GM19043 (cell line): Measurements from ENCODE around the gene TFDP1.

Source experiments
- ATAC-seq: cut with Tn5 transposase; IDR thresholded peaks from one replicate; pipeline ENCODE4 v1.9.1; 2021; ENCODE audit warnings: low read depth; ENCODE audit not compliant: unreplicated experiment

Gene TFDP1

DNA sequence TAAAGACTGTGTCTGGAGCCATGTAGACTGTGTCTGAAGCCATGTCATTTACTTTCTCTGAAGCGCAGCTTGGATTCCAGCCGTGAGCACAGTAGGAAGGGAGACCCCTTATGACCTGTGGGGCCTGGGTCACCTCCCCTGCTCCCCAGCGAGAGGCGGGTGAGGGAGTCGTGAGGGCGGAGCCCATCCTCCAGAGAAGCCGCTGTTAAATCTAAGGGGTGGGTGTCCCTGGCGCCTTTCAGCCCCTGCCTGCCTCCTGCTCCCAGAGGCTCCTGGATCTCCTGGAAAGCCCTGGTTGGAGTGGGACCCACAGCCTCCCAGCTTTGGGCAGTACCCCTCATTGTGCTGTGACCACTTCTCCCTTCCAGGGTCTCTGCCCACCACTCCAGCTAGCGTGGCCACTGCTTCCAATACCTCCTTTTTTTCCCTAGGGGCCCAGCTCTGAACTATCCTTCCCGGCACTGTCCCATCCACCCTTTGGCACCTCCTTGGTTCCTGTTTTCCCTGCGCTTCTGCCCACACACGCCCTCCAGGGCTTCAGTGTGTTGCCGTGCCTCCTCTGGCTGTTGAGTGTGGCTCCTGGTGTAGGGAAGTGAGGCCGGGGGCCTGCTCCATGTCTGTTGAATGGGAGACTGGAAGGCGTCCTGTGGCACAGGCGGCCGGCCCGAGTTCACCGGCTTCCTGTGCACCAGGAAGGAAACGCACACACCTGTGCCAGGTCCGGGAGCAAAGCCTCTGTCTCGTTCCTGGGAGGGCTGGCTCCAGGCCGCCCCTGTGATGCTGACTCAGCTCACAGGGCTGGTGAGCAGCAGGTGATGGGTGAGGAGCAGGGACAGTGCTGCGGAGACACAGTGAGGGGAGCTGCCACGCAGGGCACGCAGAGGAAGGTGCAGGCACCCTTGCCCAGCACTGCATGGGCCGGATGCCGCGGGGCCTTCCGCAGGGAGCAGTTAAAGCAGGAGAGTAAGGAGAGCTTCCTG is 44.0 kb downstream of the TFDP1 start:
- no peak for ATAC-seq

DNA sequence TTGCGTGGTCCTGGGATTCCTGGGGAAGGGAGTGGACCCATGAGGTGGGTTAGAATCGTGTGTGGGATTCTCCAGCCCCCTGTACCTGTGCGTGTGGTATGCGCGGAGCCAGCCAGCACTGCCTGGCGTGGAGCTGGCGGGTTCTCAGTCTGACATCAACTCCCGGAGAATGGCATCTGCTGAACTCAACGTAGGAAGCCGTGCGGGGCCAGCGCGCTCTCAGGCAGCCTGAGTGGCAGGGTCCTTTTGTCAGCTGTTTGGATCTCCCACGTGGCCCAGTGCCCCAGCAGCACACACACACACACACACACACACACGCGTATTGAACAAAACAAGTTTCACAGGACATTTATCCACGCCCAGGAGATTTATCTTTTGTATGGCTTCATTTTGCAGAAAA is 45.3 kb downstream of the TFDP1 start:
- ATAC-seq: no peak

DNA sequence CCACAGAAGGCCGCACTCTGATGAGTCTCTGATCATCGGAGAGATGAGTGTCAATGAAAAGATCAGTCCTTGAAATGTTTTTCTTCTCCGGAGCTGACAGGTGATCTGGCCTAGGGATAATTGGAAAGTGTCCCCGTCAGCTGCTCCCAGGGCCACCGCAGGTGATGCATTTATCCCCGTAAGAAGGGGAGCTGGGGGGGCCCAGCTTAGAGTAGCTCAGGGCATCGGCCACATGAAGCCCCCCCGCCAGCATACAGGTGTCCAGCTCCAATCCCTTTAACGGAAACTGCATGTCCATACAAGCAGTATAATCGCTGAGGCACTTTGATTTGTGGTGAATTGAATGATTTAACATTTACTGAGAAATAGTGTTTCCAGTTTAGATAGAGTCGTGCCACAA is 45.7 kb downstream of the TFDP1 start:
- ATAC-seq: no peak

DNA sequence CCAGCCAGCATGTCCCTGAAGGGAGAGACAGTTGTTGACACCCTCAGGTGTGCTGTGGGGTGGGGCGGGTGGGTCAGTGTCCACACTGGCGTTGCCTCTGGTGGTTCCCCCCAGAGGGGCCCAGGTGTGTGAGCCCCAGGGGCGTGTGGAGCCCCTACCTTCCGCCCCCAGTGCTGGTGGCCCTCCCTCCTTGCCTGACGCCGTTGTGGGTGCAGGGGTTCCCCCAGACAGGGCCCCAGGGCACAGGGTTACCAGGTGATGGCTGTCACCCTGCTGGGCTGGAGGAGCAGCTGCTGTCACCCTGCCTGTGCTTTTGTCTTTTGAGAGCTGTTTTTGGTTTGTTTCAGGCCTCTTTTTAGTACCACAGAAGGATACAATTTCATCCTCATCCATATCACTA is 46.3 kb downstream of the TFDP1 start:
- ATAC-seq: no peak

DNA sequence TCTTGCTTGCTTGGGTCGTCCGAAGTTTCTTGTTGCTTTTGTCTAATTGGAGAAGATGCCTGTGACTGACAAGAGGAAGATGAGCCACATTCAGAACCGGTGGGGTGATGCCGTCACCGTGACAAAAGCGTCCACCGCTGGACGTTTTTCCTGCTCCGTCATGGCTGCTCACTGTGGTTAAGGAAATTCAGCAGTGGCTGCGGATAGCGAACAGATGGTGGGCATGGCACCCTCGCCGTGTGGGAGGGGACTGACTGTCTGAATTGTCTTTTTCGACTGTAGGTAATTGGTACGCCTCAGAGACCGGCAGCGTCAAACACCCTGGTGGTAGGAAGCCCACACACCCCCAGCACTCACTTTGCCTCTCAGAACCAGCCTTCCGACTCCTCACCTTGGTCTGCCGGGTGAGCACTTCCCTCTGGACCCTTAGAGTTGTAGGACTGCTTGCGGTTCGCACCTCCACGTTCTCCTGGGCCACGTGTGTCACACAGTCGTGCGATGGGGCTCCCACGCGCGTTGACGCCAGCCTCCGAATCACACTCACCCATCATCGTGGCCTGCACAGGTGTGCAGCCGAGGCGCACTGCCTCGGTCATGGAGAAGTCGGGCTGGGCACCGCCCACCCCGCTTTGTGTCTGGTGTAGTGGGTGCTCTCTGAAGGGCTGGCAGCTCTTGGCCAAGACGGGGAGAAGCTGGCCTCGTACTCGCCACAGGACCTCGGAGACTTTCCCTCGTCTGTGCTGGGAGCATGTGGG is 47.0 kb downstream of the TFDP1 start:
- ATAC-seq: no peak

DNA sequence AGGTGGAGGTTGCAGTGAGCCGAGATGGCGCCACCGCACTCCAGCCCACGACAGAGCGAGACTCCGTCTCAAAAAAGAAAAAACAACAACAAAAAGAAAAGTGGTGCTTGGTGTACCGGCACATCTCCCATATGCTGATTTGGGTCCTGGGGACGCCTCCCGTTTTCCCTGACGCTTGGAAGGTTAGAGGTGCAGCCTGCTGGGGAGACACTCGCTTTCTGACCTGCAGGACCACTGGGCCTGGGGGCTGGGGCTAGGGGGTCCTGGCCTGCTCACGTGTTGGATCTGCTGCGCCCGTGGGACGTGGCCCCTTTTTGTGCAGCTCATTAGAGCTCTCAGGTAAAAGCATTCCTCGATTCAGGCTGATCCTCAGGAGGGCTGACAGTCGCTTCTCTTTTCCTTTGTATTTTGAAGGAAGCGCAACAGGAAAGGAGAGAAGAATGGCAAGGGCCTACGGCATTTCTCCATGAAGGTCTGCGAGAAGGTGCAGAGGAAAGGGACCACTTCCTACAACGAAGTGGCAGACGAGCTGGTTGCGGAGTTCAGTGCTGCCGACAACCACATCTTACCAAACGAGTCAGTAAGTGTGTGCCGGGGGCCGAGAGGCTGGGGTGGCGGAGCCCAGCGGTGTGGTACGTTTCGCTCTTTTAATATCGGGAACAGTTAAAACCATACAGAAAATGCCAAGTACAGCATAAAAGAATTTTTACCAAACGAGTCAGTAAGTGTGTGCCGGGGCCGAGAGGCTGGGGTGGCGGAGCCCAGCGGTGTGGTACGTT is 48.3 kb downstream of the TFDP1 start:
- ATAC-seq: no peak

DNA sequence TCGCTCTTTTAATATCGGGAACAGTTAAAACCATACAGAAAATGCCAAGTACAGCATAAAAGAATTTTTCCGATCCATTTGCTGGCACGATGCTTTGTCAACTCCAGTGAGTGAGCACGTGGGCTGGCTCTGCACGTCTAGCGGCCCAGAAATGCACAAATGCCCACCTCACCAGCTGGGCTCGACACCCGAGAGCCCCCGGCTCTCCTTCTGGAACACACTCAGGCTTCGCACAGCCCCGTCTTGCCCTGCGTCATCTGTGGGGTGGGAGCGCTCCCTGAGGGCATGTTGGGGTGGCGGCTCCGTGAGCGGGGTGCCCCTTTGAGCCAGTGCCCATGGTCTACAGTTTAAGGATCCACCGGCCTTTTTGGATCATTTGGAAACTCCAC is 48.9 kb downstream of the TFDP1 start:
- ATAC-seq: no peak

DNA sequence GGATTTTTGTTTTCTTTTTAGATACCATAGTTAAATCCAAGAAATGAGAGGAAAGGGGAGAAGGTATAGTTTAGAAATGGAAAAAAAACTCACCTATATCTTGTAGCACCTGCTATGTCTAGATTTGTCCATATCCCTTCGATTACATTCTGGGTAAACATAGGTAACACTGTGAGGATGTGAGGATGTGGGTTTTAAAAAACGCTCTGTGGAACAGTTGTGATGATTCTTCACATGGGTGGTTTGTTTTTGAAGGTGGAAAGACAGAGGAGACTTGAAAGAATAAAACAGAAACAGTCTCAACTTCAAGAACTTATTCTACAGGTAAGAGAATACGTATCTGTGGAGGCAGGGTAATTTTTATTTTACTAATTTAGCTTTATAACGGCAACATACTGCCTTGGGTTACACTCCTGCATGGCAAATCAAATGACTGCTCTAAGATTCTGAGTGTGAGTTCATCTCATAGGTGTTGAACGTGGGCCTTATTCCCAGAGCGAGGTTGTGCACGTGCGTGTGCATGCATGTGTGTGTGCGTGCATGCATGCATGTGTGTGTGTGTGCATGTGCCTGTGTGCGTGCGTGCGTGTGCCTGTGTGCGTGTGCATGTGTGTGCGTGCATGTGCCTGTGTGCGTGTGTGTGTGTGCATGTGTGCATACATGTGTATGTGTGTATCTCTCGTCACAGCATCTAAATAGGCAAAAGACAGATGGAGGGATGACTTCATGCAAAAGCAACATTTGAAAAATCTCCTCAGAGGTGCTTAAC is 49.9 kb downstream of the TFDP1 start:
- no peak for ATAC-seq

DNA sequence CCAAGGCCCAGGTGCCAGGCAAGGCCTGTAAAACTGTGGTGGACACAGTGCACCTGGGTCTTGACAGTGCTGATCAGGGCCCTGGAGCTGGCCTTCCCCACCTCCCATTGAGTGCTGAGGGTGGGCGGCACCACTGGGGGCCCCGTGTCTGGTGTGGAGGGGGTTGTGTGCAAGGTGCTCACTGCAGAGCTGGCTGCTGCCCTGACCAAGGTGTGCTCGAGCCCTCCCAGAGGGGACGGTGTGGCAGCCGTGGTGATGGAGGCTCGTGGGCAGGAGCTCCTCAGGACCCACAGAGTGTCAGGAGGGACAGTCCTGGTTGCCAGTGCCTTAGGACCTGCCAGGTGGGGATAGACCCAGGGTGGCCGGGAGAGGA is 50.5 kb downstream of the TFDP1 start:
- no peak for ATAC-seq

DNA sequence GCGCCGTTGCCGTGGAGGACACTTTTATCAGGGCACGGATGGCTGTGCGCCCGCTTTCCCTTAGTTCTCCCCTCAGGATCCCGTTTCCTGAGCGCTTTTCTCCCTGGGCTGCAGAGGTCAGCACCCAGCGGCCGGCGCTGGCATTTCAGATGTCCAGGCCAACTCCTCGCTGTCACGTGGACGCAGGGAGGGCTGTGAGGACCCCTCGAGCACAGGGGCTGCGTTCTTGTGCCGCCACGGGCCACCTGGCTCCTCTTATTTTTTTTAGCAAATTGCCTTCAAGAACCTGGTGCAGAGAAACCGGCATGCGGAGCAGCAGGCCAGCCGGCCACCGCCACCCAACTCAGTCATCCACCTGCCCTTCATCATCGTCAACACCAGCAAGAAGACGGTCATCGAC is 51.2 kb downstream of the TFDP1 start:
- no peak for ATAC-seq

DNA sequence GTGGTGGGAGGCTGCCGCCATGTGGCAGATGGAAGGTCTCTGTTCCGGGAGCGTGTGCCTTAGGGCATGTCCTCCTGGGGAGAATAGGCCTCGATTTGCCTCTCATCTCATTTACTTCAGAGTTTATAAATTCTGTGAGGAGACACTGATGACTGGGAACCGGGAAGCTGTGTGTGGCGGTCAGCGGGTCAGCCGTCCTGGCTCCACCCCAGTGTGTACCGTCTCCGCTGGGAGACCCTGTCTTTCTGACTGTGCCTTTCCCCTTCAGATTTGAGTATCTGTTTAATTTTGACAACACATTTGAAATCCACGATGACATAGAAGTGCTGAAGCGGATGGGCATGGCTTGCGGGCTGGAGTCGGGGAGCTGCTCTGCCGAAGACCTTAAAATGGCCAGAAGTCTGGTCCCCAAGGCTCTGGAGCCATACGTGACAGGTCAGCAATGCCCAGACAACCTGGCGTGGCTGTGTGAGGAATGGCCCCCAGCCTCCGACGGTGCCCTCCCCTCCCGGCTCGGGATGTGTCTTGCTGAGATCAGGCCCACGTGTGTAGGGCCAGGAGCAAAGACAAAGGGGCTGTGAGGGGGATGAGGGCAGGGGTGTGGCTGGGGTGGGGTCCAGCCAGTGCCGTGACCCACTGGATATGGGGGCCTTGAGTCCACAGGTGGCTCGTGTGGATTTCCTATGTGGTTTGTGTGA is 51.9 kb downstream of the TFDP1 start:
- ATAC-seq: no peak

DNA sequence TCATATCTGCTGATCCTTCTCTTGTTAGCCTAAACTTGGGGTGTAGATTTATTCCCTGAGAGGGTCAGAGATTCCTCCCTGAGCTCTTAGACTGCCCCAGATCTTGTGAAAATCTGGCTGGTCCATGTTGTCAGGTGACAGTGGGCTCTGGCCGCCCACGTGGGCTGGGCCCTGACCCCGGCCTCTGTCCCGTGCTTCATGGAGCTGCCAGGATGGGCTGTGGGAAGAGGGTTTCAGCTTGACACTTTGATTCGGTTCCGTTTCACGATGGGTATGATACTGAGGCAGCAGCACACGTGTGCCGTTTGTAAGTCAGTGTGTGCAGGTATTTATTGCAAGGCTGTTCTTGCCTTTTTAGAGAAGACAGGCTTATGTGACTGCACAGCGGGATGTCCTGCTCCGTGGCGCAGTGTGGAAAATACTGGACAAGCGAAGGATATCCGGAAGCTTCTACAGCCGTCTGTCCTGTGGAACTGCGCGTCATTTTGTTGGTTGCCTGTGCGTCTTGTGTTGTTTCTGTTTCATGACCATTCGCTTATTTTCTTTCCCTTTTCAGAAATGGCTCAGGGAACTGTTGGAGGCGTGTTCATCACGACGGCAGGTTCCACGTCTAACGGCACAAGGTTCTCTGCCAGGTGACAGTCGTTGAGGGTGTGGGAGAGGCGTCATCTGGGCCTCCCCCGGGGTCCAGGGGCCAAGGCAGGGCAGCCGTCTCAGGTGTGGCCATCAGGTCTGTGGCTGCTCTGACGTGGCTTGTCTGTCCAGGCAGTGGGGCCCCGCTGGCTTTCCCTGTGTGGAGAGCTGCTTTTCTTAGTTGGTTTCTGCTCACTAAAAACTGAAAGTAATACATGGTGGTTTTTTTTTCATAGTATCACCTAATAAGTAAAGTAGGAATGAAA is 53.0 kb downstream of the TFDP1 start:
- no peak for ATAC-seq

DNA sequence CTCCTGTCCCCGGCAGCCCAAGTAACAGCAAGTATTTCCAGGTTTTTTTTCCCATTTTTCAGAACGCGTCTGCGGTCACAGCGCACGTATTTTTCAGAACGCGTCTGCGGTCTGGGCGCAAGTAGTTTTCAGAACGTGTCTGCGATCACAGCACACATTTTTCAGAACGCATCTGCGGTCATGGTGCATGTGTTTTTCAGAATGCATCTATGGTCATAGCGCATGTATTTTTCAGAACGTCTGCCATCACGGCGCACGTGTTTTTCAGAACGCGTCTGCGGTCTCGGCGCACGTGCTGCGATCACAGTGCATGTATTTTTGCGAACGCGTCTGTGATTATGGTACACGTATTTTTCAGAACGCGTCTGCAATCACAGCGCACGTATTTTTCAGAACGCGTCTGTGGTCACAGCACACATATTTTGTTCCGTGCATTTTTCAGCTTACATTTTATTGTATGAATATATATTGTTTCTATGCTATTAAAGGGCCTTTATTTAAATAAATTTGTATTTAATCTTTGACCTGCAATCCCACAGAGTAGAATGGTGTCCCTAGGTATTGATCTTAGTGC is 53.7 kb downstream of the TFDP1 start:
- no peak for ATAC-seq

DNA sequence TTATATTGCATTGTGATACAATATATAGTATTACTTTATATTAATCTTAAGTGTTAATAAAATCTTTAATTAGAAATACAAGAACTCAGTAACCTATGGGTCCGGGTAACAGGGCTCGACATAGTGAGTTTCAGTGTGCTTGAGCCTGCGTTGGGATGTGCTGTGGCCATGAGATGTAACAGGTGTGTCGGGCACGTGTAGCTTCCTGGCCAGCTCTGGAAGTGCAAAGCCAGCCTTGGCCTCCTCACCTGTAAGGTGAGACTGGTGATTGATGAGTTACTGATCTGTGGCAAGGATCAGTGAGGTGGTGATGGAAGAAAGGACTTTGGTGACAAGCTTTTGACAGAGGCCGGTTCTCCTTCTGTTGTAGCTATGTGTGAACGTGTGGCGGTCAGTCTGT is 54.3 kb downstream of the TFDP1 start:
- ATAC-seq: no peak

DNA sequence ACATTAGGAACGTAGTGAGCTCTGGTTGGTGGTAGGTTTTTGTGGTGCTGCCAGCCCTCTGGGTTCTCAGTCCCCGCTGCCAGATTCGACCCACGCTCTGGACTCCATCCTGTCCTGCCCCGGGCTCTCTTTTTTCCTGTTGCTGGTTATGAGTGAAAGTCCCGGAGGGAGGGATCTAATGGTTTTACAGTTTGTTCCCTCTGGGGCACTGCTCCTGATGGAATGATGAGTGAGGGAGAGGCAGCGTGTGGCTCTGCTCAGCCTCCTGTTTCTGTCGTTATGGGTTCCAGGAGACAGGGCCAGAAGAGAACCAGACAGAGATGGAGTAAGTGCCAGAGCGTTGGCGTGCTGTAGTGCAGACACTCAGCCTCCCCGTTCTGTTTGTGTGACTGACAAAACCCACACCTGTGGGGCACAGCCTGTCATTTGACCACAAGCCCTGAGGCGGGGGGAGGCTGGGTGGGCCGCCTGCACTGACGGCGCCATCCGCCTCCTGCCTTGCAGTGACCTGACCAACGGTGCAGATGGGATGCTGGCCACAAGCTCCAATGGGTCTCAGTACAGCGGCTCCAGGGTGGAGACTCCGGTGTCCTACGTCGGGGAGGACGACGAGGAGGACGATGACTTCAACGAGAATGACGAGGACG is 55.2 kb downstream of the TFDP1 start:
- ATAC-seq: no peak

DNA sequence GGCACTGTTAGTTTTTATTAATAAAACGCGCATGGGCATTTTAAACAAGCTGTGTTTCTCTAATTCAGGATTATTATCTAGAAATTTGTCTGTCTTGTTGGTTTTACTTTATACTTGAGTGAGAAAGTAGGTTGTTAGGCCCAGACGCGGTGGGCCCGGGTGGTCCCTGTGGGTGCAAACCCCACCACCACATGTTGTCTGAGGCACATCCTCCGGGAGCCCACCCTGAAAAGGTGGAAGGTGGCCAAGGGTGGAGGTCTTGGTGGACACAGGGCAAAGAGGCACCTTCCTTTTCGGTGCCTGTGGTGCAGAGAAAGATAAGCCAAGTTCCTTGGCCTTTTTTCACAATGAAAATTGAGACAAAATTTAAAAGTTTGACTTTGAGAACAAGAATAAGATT is 56.9 kb downstream of the TFDP1 start:
- no peak for ATAC-seq

DNA sequence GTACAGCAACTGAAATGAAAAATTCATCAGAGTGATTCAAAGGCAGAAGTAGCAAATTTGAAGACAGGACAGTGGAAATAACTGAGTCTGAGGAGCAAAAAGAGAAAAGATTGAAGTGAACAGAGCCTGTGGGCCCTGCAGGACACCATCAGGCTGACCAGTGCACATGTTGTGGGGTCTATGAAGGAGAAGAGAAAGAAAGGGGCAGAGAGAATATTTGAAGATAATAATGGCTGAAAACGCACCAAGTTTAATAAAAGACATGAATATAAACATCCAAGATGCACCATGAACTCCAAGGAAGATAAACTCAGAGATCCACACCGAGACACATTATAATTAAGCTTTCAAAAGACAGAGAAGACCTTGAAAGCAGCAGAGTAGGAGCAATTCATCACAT is 58.0 kb downstream of the TFDP1 start:
- ATAC-seq: no peak

DNA sequence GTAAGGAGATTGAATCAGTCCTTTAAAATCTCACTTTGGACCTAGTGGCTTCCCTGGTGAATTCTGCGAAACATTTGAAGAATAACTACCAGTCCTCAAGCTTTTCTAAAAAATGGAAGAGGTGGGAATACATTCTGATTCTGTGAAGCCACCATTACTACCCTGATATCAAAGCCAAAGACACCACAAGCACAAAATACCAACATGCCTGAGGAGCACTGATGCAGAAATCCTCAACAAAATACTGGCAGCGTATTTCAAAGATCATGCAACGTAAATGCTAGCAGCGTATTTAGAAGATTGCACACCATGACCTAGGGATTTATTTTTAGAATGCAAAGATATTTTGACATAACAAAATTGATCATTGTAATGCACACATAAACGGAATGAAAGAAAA is 59.0 kb downstream of the TFDP1 start:
- ATAC-seq: no peak
